H9 (cell line): ENCODE data around the gene MOCOS. TPM values are rescaled to one million over a fixed set of nuclear protein-coding genes. Genes with fewer than 3 reads are reported as not detected.

Experiments used
- DNase-seq: peaks from one replicate; pipeline ENCODE4 v3.0.0-alpha.2; 2017
- H2AFZ ChIP-seq: one replicate; pipeline ENCODE4 v1.6.1; 2013; ENCODE audit warnings: mild to moderate bottlenecking, low read length, control low read depth, moderate library complexity
- H2AK5ac ChIP-seq: 2 replicates; pipeline ENCODE4 v1.6.1; 2013; ENCODE audit warnings: low read length, control low read depth, mixed read lengths; ENCODE audit not compliant: insufficient read length
- H2BK120ac ChIP-seq: one replicate; pipeline ENCODE4 v1.6.1; 2013; ENCODE audit warnings: low read depth, mild to moderate bottlenecking, low read length, control low read depth, inconsistent platforms; ENCODE audit not compliant: poor library complexity, severe bottlenecking
- H2BK12ac ChIP-seq: 2 replicates; pipeline ENCODE4 v1.6.1; 2013; ENCODE audit warnings: low read length, control low read depth, mixed read lengths, low read depth; ENCODE audit not compliant: insufficient read length
- H2BK15ac ChIP-seq: 2 replicates; pipeline ENCODE4 v1.6.1; 2013; ENCODE audit warnings: low read depth, low read length, control low read depth
- H2BK20ac ChIP-seq: one replicate; pipeline ENCODE4 v1.6.1; 2013; ENCODE audit warnings: low read depth, mild to moderate bottlenecking, low read length, control low read depth, inconsistent platforms; ENCODE audit not compliant: poor library complexity, severe bottlenecking
- H2BK5ac ChIP-seq: 2 replicates; pipeline ENCODE4 v1.6.1; 2013; ENCODE audit warnings: low read length, control low read depth, mixed read lengths; ENCODE audit not compliant: insufficient read length
- H3K14ac ChIP-seq: 2 replicates; pipeline ENCODE4 v1.6.1; 2013; ENCODE audit warnings: low read length, control low read depth; ENCODE audit not compliant: insufficient read depth
- H3K18ac ChIP-seq: 2 replicates; pipeline ENCODE4 v1.6.1; 2013; ENCODE audit warnings: low read depth, mild to moderate bottlenecking, mixed read lengths, low read length, control low read depth; ENCODE audit not compliant: insufficient read length
- H3K23ac ChIP-seq: 2 replicates; pipeline ENCODE4 v1.6.1; 2013; ENCODE audit warnings: low read length, control low read depth, mixed read lengths, low read depth; ENCODE audit not compliant: insufficient read length
- H3K23me2 ChIP-seq: 2 replicates; pipeline ENCODE4 v1.6.1; 2013; ENCODE audit warnings: low read depth, mild to moderate bottlenecking, mixed read lengths, low read length, control low read depth; ENCODE audit not compliant: insufficient read length, poor library complexity, severe bottlenecking
- H3K27ac ChIP-seq: 2 replicates; pipeline ENCODE4 v1.5.1; 2013; ENCODE audit warnings: low read length, control low read depth, mixed read lengths, low read depth; ENCODE audit not compliant: insufficient read length
- H3K27me3 ChIP-seq: 2 replicates; pipeline ENCODE4 v1.6.1; 2013; ENCODE audit warnings: low read length, control low read depth, inconsistent platforms; ENCODE audit not compliant: insufficient read depth
- H3K4ac ChIP-seq: 2 replicates; pipeline ENCODE4 v1.6.1; 2013; ENCODE audit warnings: low read depth, mild to moderate bottlenecking, control low read depth, inconsistent platforms, low read length, moderate library complexity
- H3K4me1 ChIP-seq: 2 replicates; pipeline ENCODE4 v1.6.1; 2013; ENCODE audit warnings: low read length, control low read depth, inconsistent platforms; ENCODE audit not compliant: insufficient read depth
- H3K4me2 ChIP-seq: 2 replicates; pipeline ENCODE4 v1.6.1; 2013; ENCODE audit warnings: low read length, control low read depth, mixed read lengths; ENCODE audit not compliant: insufficient read length, insufficient read depth
- H3K56ac ChIP-seq: 2 replicates; pipeline ENCODE4 v1.6.1; 2013; ENCODE audit warnings: low read depth, mild to moderate bottlenecking, mixed read lengths, low read length, control low read depth; ENCODE audit not compliant: insufficient read length
- H3K79me1 ChIP-seq: 2 replicates; pipeline ENCODE4 v1.6.1; 2013; ENCODE audit warnings: low read depth, mild to moderate bottlenecking, moderate library complexity, low read length, control low read depth, inconsistent platforms; ENCODE audit not compliant: insufficient read depth, poor library complexity, severe bottlenecking
- H3K79me2 ChIP-seq: 2 replicates; pipeline ENCODE4 v1.6.1; 2013; ENCODE audit warnings: low read length, control low read depth, inconsistent platforms; ENCODE audit not compliant: insufficient read depth
- H3K9ac ChIP-seq: 2 replicates; pipeline ENCODE4 v1.6.1; 2013; ENCODE audit warnings: low read length, control low read depth, mixed read lengths; ENCODE audit not compliant: insufficient read length; ENCODE audit errors: extremely low read depth
- H3K9me3 ChIP-seq: one replicate; pipeline ENCODE4 v1.6.1; 2013; ENCODE audit warnings: low read depth, low read length, inconsistent platforms; ENCODE audit not compliant: control insufficient read depth
- H3T11ph ChIP-seq: one replicate; pipeline ENCODE4 v1.6.1; 2013; ENCODE audit warnings: mild to moderate bottlenecking, low read length, control low read depth, inconsistent platforms
- H4K20me1 ChIP-seq: one replicate; pipeline ENCODE4 v1.6.1; 2013; ENCODE audit not compliant: control insufficient read depth, insufficient read length, insufficient read depth
- H4K5ac ChIP-seq: 2 replicates; pipeline ENCODE4 v1.6.1; 2013; ENCODE audit warnings: low read depth, mild to moderate bottlenecking, mixed read lengths, low read length, control low read depth; ENCODE audit not compliant: insufficient read length
- H4K8ac ChIP-seq: replicated peaks from 2 replicates; pipeline ENCODE4 v1.6.1; 2013; ENCODE audit warnings: low read length, control low read depth, mixed read lengths, low read depth; ENCODE audit not compliant: insufficient read length
- H4K91ac ChIP-seq: 2 replicates; pipeline ENCODE4 v1.6.1; 2013; ENCODE audit warnings: low read depth, mild to moderate bottlenecking, moderate library complexity, mixed read lengths, low read length, control low read depth; ENCODE audit not compliant: insufficient read length
- H3K27ac Mint-ChIP-seq, 3 experiments: 2 replicates in 2 of 3; 3 replicates in 1 of 3; pipeline ENCODE4 v1.8.0; 2020 to 2021; ENCODE audit warnings: mixed read lengths in 3 of 3, mild to moderate bottlenecking in 1 of 3, moderate library complexity in 1 of 3
- H3K27me3 Mint-ChIP-seq: 2 replicates; pipeline ENCODE4 v1.8.0; 2021; ENCODE audit warnings: low read depth, mild to moderate bottlenecking, moderate library complexity, mixed read lengths
- H3K36me3 Mint-ChIP-seq, 3 experiments: 2 replicates in 2 of 3; 3 replicates in 1 of 3; pipeline ENCODE4 v1.8.0; 2020 to 2021; ENCODE audit warnings: low read depth in 3 of 3, mixed read lengths in 3 of 3; ENCODE audit not compliant: insufficient read depth in 1 of 3
- H3K4me1 Mint-ChIP-seq, 2 experiments: 2 replicates each; pipeline ENCODE4 v1.8.0; 2020; ENCODE audit warnings: mixed read lengths in 2 of 2
- H3K4me3 Mint-ChIP-seq, 2 experiments: 2 replicates in 1 of 2; 3 replicates in 1 of 2; pipeline ENCODE4 v1.8.0; 2020 to 2021; ENCODE audit warnings: mild to moderate bottlenecking in 2 of 2, mixed read lengths in 2 of 2, moderate library complexity in 1 of 2
- H3K9me3 Mint-ChIP-seq, 2 experiments: 2 replicates in 1 of 2; 3 replicates in 1 of 2; pipeline ENCODE4 v1.8.0; 2020; ENCODE audit warnings: mild to moderate bottlenecking in 2 of 2, mixed read lengths in 2 of 2, moderate library complexity in 1 of 2
- WGBS: extraction: QIAGEN DNeasy Blood & Tissue Kit; methylation state at CpG from one replicate; pipeline ENCODE4 v1.1.7; 2013; ENCODE audit warnings: missing lambda C conversion rate, low lambda C conversion rate, mixed read lengths; ENCODE audit not compliant: insufficient read length; ENCODE audit errors: extremely low coverage; 5-methylcytosine and 5-hydroxymethylcytosine counted together
- total RNA-seq: library from RNA; stranded (reverse); gene quantifications from 2 replicates; pipeline ENCODE4 v1.2.1, GENCODE V29; 2021
- TF ChIP-seq, protein P1 (sequence below): fragments of 200-600 bp; sonication (generic); conservative IDR thresholded peaks from 3 replicates; pipeline ENCODE4 v1.8.0; 2021; ENCODE audit warnings: antibody characterized with exemption, mild to moderate bottlenecking

The MOCOS gene
- total RNA-seq, 1 experiment from 2014 or later: 6.0 TPM

- no peak overlapping the region for H3K27ac Mint-ChIP-seq
- Histone ChIP-seq H3K9ac (no peak overlapping the region), H2BK12ac (no peak overlapping the region), H2BK15ac (no peak overlapping the region), H3K18ac (no peak overlapping the region), H2AFZ (no peak overlapping the region), H3T11ph (no peak overlapping the region), H2BK20ac (no peak overlapping the region), H3K4me1 (no peaks in the 10 kb centered on the region), H3K4ac (no peak overlapping the region), H3K9me3 (no peaks in the 10 kb centered on the region), H2BK120ac (no peak overlapping the region), H3K27me3 (no peaks in the 10 kb centered on the region), H2BK5ac (no peak overlapping the region), H4K20me1 (no peaks in the 10 kb centered on the region), H3K79me2 (no peaks in the 10 kb centered on the region), H3K23me2 (no peaks in the 10 kb centered on the region), H4K91ac (no peak overlapping the region), H4K8ac (no peak overlapping the region), H2AK5ac (no peak overlapping the region), H3K4me2 (no peak overlapping the region), H3K23ac (no peak overlapping the region), H3K27ac (no peak overlapping the region), H3K79me1 (no peaks in the 10 kb centered on the region), H3K56ac (no peak overlapping the region), H3K14ac (no peak overlapping the region), H4K5ac (no peak overlapping the region)
- TF ChIP-seq, protein P1, sequence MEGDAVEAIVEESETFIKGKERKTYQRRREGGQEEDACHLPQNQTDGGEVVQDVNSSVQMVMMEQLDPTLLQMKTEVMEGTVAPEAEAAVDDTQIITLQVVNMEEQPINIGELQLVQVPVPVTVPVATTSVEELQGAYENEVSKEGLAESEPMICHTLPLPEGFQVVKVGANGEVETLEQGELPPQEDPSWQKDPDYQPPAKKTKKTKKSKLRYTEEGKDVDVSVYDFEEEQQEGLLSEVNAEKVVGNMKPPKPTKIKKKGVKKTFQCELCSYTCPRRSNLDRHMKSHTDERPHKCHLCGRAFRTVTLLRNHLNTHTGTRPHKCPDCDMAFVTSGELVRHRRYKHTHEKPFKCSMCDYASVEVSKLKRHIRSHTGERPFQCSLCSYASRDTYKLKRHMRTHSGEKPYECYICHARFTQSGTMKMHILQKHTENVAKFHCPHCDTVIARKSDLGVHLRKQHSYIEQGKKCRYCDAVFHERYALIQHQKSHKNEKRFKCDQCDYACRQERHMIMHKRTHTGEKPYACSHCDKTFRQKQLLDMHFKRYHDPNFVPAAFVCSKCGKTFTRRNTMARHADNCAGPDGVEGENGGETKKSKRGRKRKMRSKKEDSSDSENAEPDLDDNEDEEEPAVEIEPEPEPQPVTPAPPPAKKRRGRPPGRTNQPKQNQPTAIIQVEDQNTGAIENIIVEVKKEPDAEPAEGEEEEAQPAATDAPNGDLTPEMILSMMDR: no peak
- H3K4me3 Mint-ChIP-seq: no peak overlapping the region
- no peaks in the 10 kb centered on the region for H3K27me3 Mint-ChIP-seq
- peaks cover 0 to 5% (median 0%) of the 10 kb centered on the region in 3 experiments; a peak in 4 of 7 replicates for H3K36me3 Mint-ChIP-seq
- H3K4me1 Mint-ChIP-seq: no peaks in the 10 kb centered on the region
- DNase-seq: no peak
- no CpG with 5 or more reads among the region's 3 CpGs for WGBS
- no peaks in the 10 kb centered on the region; a peak in 1 of 5 replicates for H3K9me3 Mint-ChIP-seq
These were observed 30.1 kb downstream of the MOCOS start for GRCh38 chr18:36217348-36217747.
